NB4 (cell line): ENCODE results near the gene PCDHB9.
"Not testable (repeated sequence)": the region's sequence is repeated elsewhere in the genome, so short reads cannot be mapped to it uniquely, and the experiment has no call there.

ENCODE experiments used
- CTCF ChIP-seq: IDR thresholded peaks from one replicate; pipeline ENCODE4 v1.5.1; 2012; ENCODE audit warnings: low read depth, low read length
- MYC ChIP-seq: IDR thresholded peaks from 2 replicates; pipeline ENCODE4 v1.6.1; 2011; ENCODE audit warnings: low read depth, low read length

- not testable (repeated sequence) for TF ChIP-seq CTCF, MYC
Observed at GRCh38 chr5:141216035-141216434, 29.1 kb downstream of the PCDHB9 start.
